Activated CD8-positive, alpha-beta T cell treated with anti-CD3 and anti-CD28 coated beads for 36 hours (primary cell): Measurements from ENCODE around the gene APBB2. TPM values are rescaled to one million over a fixed set of nuclear protein-coding genes. Genes with fewer than 3 reads are reported as not detected.

Experiments used
- ATAC-seq: fragments of 200-7000 bp; cut with Tn5 transposase; one replicate; pipeline ENCODE4 v1.10.0; 2021; ENCODE audit warnings: mild to moderate bottlenecking, moderate library complexity
- CTCF ChIA-PET: fragments of 350-600 bp; sonication (Branson Sonifier 250); formaldehyde crosslinking; loops from one replicate; lab custom pipeline; 2021; ENCODE audit warnings: antibody characterized with exemption; lab: Charles Lee
- POLR2A ChIA-PET: fragments of 350-600 bp; sonication (Branson Sonifier 250); formaldehyde crosslinking; loops from one replicate; lab custom pipeline; 2021; ENCODE audit warnings: antibody characterized with exemption; lab: Charles Lee
- DNase-seq: peaks from one replicate; pipeline ENCODE4 v3.0.0-alpha.2; 2020
- H3K27ac Mint-ChIP-seq: one replicate; pipeline ENCODE4 v1.8.0; 2021; ENCODE audit warnings: mild to moderate bottlenecking, mixed read lengths
- H3K27me3 Mint-ChIP-seq: one replicate; pipeline ENCODE4 v1.8.0; 2021; ENCODE audit warnings: mixed read lengths
- H3K36me3 Mint-ChIP-seq: one replicate; pipeline ENCODE4 v1.8.0; 2021; ENCODE audit warnings: low read depth, mixed read lengths
- H3K4me1 Mint-ChIP-seq: one replicate; pipeline ENCODE4 v1.8.0; 2021; ENCODE audit warnings: low read depth, mixed read lengths
- H3K4me3 Mint-ChIP-seq: one replicate; pipeline ENCODE4 v1.8.0; 2021; ENCODE audit warnings: mild to moderate bottlenecking, moderate library complexity, mixed read lengths
- H3K9me3 Mint-ChIP-seq: one replicate; pipeline ENCODE4 v1.8.0; 2021; ENCODE audit warnings: mixed read lengths
- intact Hi-C: fragments of 100-400 bp; cut with micrococcal nuclease; formaldehyde crosslinking; loops from one replicate; pipeline ENCODE4 v1.10.0; 2022
- total RNA-seq, 2 experiments: library from RNA; stranded (reverse); gene quantifications; one replicate each; pipeline ENCODE4 v1.2.3, GENCODE V29; 2021
- TF ChIP-seq, protein P1 (sequence below): fragments of 200-600 bp; IDR thresholded peaks from one replicate; pipeline ENCODE4 v1.8.0; 2022; ENCODE audit warnings: antibody characterized with exemption, mild to moderate bottlenecking

Gene APBB2
- total RNA-seq, 2 experiments from 2014 or later, result 0.89 to 2.3 TPM

GRCh38 chr4:41013746-41014145, 200.6 kb downstream of the APBB2 start:
- H3K36me3 Mint-ChIP-seq, result no peaks in the 10 kb centered on the region
- ATAC-seq (no peak), DNase-seq (no peak)
- H3K27me3 Mint-ChIP-seq, result no peaks in the 10 kb centered on the region
- H3K4me3 Mint-ChIP-seq, result no peak overlapping the region
- CTCF ChIA-PET, result no interaction called here
- no peaks in the 10 kb centered on the region for H3K4me1 Mint-ChIP-seq
- POLR2A ChIA-PET, result no interaction called here
- TF ChIP-seq, protein P1, sequence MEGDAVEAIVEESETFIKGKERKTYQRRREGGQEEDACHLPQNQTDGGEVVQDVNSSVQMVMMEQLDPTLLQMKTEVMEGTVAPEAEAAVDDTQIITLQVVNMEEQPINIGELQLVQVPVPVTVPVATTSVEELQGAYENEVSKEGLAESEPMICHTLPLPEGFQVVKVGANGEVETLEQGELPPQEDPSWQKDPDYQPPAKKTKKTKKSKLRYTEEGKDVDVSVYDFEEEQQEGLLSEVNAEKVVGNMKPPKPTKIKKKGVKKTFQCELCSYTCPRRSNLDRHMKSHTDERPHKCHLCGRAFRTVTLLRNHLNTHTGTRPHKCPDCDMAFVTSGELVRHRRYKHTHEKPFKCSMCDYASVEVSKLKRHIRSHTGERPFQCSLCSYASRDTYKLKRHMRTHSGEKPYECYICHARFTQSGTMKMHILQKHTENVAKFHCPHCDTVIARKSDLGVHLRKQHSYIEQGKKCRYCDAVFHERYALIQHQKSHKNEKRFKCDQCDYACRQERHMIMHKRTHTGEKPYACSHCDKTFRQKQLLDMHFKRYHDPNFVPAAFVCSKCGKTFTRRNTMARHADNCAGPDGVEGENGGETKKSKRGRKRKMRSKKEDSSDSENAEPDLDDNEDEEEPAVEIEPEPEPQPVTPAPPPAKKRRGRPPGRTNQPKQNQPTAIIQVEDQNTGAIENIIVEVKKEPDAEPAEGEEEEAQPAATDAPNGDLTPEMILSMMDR, result no peak
- no peaks in the 10 kb centered on the region for H3K9me3 Mint-ChIP-seq
- no peak overlapping the region for H3K27ac Mint-ChIP-seq
- intact Hi-C loops, result no loop called here

DNA sequence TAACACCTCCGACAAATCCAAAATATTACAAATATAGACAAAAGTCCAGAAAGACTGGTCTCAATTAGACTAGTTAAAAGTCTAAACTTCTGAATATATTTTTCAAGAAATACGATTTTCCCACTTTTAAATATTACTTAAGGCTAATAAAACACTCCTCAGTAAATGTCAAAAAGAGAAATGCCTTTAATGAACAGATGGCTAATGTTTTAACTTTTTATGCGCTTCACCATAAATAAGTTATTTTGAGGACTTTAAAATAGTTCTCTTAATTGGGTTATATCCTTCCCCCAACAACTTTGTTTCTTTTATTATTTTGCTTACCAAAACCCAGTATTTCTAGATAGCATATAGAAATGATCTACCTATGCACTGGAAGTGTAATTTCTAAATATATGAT, 201.4 kb downstream of the APBB2 start:
- no peak overlapping the region for H3K4me3 Mint-ChIP-seq
- ChIA-PET CTCF (no interaction called here), POLR2A (no interaction called here)
- no peaks in the 10 kb centered on the region for H3K36me3 Mint-ChIP-seq
- TF ChIP-seq, protein P1, result no peak
- no peaks in the 10 kb centered on the region for H3K27me3 Mint-ChIP-seq
- H3K27ac Mint-ChIP-seq, result no peak overlapping the region
- ATAC-seq (no peak), DNase-seq (no peak)
- H3K4me1 Mint-ChIP-seq, result no peaks in the 10 kb centered on the region
- intact Hi-C loops, result no loop called here
- no peaks in the 10 kb centered on the region for H3K9me3 Mint-ChIP-seq

- ChIA-PET POLR2A (no interaction called here), CTCF (no interaction called here)
- no peaks in the 10 kb centered on the region for H3K9me3 Mint-ChIP-seq
- H3K36me3 Mint-ChIP-seq, result no peaks in the 10 kb centered on the region
- TF ChIP-seq, protein P1, result no peak
- no peaks in the 10 kb centered on the region for H3K27me3 Mint-ChIP-seq
- no peak for DNase-seq
- intact Hi-C loops, result no loop called here
- ATAC-seq, result no peak
- H3K27ac Mint-ChIP-seq, result no peak overlapping the region
- H3K4me3 Mint-ChIP-seq, result no peak overlapping the region
- no peaks in the 10 kb centered on the region for H3K4me1 Mint-ChIP-seq
Measured at GRCh38 chr4:41012293-41012692, 202.0 kb downstream of the APBB2 start.

DNA sequence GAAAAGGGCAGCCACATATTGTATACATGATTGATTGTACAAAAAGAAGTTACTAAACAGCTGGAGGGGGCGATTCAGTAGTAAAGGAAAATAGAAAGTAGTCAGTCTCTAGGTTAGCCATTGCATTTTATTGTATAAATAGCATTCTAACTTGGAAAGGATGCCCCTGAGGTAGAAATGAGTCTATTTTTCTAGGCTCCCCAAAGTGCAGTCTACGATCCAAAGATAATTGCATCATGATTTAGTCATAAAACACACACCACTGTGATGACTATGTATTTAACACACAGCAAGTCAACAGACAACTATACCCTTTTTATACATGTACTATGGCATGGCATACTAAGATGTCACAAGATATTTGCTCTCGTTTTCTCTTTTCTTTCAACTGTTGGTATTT, 204.9 kb downstream of the APBB2 start:
- Mint-ChIP-seq H3K4me1 (no peaks in the 10 kb centered on the region), H3K27me3 (no peaks in the 10 kb centered on the region), H3K4me3 (no peak overlapping the region), H3K27ac (no peak overlapping the region), H3K36me3 (no peaks in the 10 kb centered on the region), H3K9me3 (no peaks in the 10 kb centered on the region)
- ChIA-PET CTCF (no interaction called here), POLR2A (no interaction called here)
- intact Hi-C loops, result no loop called here
- ATAC-seq (no peak), DNase-seq (no peak)
- TF ChIP-seq, protein P1, result no peak

- H3K36me3 Mint-ChIP-seq, result no peaks in the 10 kb centered on the region
- no peak overlapping the region for H3K27ac Mint-ChIP-seq
- ATAC-seq, result no peak
- peaks cover 1% of the 10 kb centered on the region for H3K27me3 Mint-ChIP-seq
- intact Hi-C loops, result no loop called here
- POLR2A ChIA-PET, result no interaction called here
- CTCF ChIA-PET, result interaction anchor here (1.3 kb wide), 1 partner anchor 26 kb away, joined by 3 read pairs; no protein-coding TSS in a partner anchor
- DNase-seq, result no peak
- H3K9me3 Mint-ChIP-seq, result no peaks in the 10 kb centered on the region
- H3K4me3 Mint-ChIP-seq, result no peak overlapping the region
- H3K4me1 Mint-ChIP-seq, result no peaks in the 10 kb centered on the region
- TF ChIP-seq, protein P1, result no peak
Measured at GRCh38 chr4:41006141-41006540, 208.2 kb downstream of the APBB2 start.
